OCI-LY3 (cell line): ENCODE data around the gene SAMHD1.

Experiments used
- EZH2phosphoT487 ChIP-seq: fragments of 200-600 bp; shearing (Covaris generic); IDR thresholded peaks from 2 replicates; pipeline ENCODE4 v1.6.1; 2018; ENCODE audit warnings: antibody characterized with exemption, mixed run types, low read depth
- TF ChIP-seq, protein P1 (sequence below): fragments of 200-600, 300-600 bp; sonication (generic); IDR thresholded peaks from 2 replicates; pipeline ENCODE4 v1.5.1; 2014; ENCODE audit warnings: antibody characterized with exemption, low read length, low read depth

GRCh38 chr20:36860339-36860738 is 91.2 kb downstream of the SAMHD1 start:
- TF ChIP-seq, protein P1, sequence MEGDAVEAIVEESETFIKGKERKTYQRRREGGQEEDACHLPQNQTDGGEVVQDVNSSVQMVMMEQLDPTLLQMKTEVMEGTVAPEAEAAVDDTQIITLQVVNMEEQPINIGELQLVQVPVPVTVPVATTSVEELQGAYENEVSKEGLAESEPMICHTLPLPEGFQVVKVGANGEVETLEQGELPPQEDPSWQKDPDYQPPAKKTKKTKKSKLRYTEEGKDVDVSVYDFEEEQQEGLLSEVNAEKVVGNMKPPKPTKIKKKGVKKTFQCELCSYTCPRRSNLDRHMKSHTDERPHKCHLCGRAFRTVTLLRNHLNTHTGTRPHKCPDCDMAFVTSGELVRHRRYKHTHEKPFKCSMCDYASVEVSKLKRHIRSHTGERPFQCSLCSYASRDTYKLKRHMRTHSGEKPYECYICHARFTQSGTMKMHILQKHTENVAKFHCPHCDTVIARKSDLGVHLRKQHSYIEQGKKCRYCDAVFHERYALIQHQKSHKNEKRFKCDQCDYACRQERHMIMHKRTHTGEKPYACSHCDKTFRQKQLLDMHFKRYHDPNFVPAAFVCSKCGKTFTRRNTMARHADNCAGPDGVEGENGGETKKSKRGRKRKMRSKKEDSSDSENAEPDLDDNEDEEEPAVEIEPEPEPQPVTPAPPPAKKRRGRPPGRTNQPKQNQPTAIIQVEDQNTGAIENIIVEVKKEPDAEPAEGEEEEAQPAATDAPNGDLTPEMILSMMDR: no peak
- no peak for TF ChIP-seq EZH2phosphoT487
